Measurements from ENCODE around the gene TCF25. TPM values are rescaled to one million over a fixed set of nuclear protein-coding genes. Genes with fewer than 3 reads are reported as not detected.
"Not testable (repeated sequence)": the region's sequence is repeated elsewhere in the genome, so short reads cannot be mapped to it uniquely, and the experiment has no call there.

Gene TCF25, protein sequence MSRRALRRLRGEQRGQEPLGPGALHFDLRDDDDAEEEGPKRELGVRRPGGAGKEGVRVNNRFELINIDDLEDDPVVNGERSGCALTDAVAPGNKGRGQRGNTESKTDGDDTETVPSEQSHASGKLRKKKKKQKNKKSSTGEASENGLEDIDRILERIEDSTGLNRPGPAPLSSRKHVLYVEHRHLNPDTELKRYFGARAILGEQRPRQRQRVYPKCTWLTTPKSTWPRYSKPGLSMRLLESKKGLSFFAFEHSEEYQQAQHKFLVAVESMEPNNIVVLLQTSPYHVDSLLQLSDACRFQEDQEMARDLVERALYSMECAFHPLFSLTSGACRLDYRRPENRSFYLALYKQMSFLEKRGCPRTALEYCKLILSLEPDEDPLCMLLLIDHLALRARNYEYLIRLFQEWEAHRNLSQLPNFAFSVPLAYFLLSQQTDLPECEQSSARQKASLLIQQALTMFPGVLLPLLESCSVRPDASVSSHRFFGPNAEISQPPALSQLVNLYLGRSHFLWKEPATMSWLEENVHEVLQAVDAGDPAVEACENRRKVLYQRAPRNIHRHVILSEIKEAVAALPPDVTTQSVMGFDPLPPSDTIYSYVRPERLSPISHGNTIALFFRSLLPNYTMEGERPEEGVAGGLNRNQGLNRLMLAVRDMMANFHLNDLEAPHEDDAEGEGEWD
- 100 to 1,000 TPM; 145 to 305 (median 233) TPM for total RNA-seq
- polyA plus RNA-seq: 100 to 1,000 TPM; 113 to 412 (median 334) TPM
- long read RNA-seq, donor 1, transcript TCF25-220 (2 exons, 1,535 nt): minor isoform, 7 of 65 reads
- long read RNA-seq, donor 1, transcript TCF25-201 (18 exons, 2,233 nt): major isoform, 10 of 65 reads
- long read RNA-seq, donor 1, partial matches to known transcripts: 46 of 65 reads
- long read RNA-seq, donor 1, other reads (novel, unspliced or antisense): 0 of 65 reads
- long read RNA-seq, donor 2, transcript TCF25-201 (18 exons, 2,233 nt): major isoform, 11 of 37 reads
- long read RNA-seq, donor 2, partial matches to known transcripts: 16 of 37 reads
- long read RNA-seq, donor 2, other reads (novel, unspliced or antisense): 0 of 37 reads

DNA sequence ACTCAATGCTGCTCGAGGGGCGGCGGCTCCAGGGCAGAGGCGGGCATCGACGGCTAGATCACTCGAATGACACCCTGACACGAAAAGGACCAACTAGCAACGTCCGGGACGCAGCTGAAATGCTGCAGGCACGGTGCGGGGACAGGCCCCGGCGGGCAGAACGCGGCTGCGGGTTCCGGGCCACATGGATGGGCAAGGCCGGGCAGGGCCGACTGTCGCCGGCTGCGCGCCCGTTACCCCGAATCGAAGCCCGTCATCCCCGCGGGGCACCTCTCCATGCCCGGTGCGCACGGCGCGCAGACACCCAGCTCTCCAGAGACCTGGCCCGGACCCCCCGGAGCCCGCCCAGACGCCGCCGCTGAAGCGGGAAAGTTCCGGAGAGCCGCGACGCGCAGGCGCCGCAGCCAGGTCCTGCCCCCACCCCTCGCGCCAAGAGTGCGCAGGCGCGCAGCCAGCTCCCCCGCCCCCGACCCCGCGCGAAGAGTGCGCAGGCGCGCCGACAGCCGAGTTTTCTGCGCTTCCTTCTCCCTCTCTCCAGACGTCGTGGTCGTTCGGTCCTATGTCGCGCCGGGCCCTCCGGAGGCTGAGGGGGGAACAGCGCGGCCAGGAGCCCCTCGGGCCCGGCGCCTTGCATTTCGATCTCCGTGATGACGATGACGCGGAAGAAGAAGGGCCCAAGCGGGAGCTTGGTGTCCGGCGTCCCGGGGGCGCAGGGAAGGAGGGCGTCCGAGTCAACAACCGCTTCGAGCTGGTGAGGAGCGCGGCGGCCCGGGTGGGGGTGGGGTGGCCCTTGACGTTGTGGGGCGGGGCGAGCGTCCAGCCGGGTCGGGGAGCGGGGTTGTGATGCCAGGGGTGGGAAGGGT lies at the start of gene TCF25:
Gene TCF25, plus strand, starts transcription at position 484 of the 863 bp plus-strand sequence. Its CDS starts 76 bp downstream, at position 560.
- peaks cover 0 to 2% (median under 1%) of the 10 kb centered on the region in 8 donors for H3K9me3 ChIP-seq
- H3K36me3 ChIP-seq: peaks cover 0 to 43% (median 14%) of the 10 kb centered on the region in 6 donors
- peak within 1 kb of the TSS; percentile 93 to 100 (median 98) for H3K27ac ChIP-seq
- DNase-seq: peak; percentile 96
- intact Hi-C loops (cut with DNase I; ENCODE audit: low total_unique reads): no loop called here
- H3K4me3 ChIP-seq: peak within 1 kb of the TSS; percentile 67 to 96 (median 74)
- WGBS, 5 donors: 0 to 3% (median 0%) methylated on average over 30 to 104 of the region's 104 CpGs
- peak; percentile 18 to 61 (median 40) for TF ChIP-seq POLR2A (IDR thresholded peaks at IDR 0.05)
- TF ChIP-seq, protein P1, sequence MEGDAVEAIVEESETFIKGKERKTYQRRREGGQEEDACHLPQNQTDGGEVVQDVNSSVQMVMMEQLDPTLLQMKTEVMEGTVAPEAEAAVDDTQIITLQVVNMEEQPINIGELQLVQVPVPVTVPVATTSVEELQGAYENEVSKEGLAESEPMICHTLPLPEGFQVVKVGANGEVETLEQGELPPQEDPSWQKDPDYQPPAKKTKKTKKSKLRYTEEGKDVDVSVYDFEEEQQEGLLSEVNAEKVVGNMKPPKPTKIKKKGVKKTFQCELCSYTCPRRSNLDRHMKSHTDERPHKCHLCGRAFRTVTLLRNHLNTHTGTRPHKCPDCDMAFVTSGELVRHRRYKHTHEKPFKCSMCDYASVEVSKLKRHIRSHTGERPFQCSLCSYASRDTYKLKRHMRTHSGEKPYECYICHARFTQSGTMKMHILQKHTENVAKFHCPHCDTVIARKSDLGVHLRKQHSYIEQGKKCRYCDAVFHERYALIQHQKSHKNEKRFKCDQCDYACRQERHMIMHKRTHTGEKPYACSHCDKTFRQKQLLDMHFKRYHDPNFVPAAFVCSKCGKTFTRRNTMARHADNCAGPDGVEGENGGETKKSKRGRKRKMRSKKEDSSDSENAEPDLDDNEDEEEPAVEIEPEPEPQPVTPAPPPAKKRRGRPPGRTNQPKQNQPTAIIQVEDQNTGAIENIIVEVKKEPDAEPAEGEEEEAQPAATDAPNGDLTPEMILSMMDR (IDR thresholded peaks at IDR 0.05 in 8 of 11, conservative IDR thresholded peaks at IDR 0.05 in 3 of 11): no peak
- TF ChIP-seq POLR2AphosphoS5 (IDR thresholded peaks at IDR 0.05): peak; percentile 94 to 96 (median 96)
- H3K4me1 ChIP-seq: peaks cover 12 to 44% (median 24%) of the 10 kb centered on the region in 6 donors
- no peaks in the 10 kb centered on the region for H3K27me3 ChIP-seq (replicated peaks in 1 of 7)

DNA sequence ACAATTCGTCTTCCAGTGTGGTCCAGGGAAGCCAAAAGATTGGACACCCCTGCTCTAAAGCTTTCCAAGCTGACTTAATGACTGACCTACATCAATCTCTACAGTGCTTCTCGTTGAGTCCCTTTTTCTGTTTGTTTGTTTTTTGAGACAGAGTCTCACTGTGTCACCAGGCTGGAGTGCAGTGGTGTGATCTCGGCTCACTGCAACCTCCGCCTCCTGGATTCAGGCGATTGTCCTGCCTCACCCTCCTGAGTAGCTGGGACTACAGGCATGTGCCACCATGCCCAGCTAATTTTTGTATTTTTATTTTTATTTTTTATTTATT lies 49.6 kb upstream of the TCF25 start:
- Histone ChIP-seq H3K27me3 (replicated peaks in 1 of 7) (peaks cover 0 to 30% (median 7%) of the 10 kb centered on the region in 7 donors), H3K4me1 (peaks cover 5 to 20% (median 12%) of the 10 kb centered on the region in 6 donors)
- intact Hi-C loops (cut with DNase I; ENCODE audit: low total_unique reads); DNase-seq; H3K9me3 ChIP-seq; H3K4me3 ChIP-seq; H3K27ac ChIP-seq; H3K36me3 ChIP-seq: not testable (repeated sequence)
- WGBS, 5 donors: 79 to 94% (median 91%) methylated on average over 5 of the region's 5 CpGs

DNA sequence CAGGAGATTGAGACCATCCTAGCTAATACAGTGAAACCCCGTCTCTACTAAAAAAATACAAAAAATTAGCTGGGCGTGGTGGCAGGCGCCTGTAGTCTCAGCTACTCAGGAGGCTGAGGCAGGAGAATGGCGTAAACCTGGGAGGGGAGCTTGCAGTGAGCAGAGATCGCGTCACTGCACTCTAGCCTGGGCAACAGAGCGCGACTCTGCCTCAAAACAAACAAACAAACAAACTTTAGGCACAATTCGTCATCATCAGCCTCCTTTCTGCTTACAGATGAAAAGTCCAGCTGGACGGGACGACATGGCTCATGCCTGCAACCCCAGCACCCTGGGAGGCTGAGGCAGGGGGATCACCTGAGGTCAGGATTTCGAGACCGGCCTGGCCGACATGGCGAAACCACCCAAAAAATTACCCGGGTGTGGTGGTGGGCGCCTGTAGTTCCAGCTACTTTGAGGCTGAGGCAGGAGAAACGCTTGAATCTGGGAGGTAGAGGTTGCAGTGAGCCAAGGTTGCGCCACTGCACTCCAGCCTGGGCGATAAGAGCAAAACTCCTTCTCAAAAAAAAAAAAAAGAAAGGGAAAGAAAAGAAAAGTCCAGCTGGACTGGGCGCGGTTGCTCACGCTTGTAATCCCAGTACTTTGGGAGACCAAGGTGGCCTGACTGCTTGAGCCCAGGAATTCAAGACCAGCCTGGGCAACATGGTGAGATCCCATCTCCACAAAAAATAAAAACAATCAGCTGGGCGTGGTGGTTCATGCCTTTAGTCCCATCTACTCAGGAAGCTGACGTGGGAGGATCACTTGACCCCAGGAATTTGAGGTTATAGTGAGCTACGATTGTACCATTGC lies 46.6 kb upstream of the TCF25 start:
- DNase-seq: no peak
- 82 to 91% (median 85%) methylated on average over 26 of the region's 26 CpGs for WGBS, 5 donors
- no peaks in the 10 kb centered on the region for H3K9me3 ChIP-seq
- H3K4me1 ChIP-seq: peaks cover 5 to 24% (median 18%) of the 10 kb centered on the region in 6 donors
- intact Hi-C loops (cut with DNase I; ENCODE audit: low total_unique reads): no loop called here
- TF ChIP-seq, protein P1 (IDR thresholded peaks at IDR 0.05 in 8 of 11, conservative IDR thresholded peaks at IDR 0.05 in 3 of 11): no peak
- no peak for TF ChIP-seq POLR2A (IDR thresholded peaks at IDR 0.05)
- no peak for TF ChIP-seq POLR2AphosphoS5 (IDR thresholded peaks at IDR 0.05)
- H3K36me3 ChIP-seq: no peaks in the 10 kb centered on the region
- H3K4me3 ChIP-seq: no peak overlapping the region
- H3K27me3 ChIP-seq (replicated peaks in 1 of 7): peaks cover 0 to 45% (median 9%) of the 10 kb centered on the region in 7 donors
- H3K27ac ChIP-seq: no peak overlapping the region

Data from spleen (tissue), 13 donors.